HG02759 (cell line): Measurements from ENCODE around the gene STXBP3.

Experiments used
- ATAC-seq: cut with Tn5 transposase; IDR thresholded peaks from one replicate; pipeline ENCODE4 v1.9.1; 2021; ENCODE audit warnings: mild to moderate bottlenecking, moderate library complexity; ENCODE audit not compliant: unreplicated experiment

STXBP3 gene

DNA sequence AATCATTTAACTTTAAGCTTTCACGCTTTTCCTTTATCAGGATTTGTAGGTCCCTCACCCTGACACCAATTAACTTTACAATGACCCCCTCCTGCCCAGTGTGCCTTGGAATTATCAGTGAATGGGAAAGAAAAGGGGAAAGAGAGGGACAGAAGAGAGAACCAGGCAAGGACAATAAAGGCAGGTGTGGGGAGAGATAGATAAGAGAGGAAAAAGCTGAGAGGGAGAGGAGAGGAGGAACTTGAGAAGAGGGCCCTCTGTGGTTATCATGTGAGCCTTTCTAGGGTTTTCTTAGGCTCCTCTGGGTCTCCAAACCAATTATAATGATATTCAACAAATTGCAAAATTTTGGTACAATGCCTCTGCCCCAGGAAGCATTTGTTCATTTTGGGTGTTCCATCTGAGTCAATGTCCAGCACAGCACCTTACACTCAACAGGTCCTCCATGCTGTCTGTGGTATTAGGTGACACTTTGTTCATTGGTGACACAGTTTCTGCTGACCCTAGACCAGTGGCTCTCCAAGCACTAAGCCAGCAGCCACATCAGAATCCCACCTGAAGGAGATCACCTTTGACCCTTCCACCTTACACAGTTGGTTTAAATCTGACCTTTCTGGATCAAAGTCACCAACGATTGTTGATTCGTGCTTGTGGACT is 96.2 kb downstream of the STXBP3 start:
- no peak for ATAC-seq

DNA sequence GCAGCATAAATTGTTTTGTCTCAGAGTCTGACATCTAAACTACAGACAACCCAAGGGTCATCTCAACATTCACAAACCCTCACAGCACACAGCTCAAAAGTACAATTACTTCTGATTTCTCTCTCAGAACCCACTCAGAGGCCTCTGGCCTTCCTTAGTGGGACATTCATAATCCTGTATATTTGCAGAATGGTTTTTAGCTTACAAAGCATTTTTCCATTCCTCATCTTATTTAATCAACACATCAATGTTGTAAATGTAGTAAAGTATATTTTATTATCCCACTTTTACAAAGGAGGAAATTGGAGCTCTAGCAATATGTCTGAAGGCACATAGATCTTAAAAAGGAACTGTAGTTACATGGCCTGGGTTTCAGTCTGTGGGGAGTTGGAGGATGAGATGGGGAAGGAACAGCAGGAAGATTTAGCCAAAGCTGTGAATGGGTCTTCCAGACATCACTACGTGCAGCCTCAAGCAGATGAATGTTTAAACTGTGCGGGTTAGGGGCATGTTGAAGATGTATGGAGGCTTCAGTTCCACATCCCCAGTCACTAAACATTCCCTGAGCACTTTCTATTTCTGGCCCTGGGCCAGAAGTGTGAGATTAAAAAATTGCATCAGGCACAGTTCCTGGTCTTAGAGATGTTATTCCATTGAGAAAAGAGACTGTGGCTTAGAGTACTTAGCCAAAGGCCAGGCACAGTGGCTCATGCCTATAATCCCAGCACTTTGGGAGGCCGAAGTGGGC is 97.1 kb downstream of the STXBP3 start:
- ATAC-seq, result no peak

- no peak for ATAC-seq
Observed at GRCh38 chr1:108845446-108845845, 99.0 kb downstream of the STXBP3 start.

GRCh38 chr1:108845991-108846390 is 99.5 kb downstream of the STXBP3 start:
- no peak for ATAC-seq

DNA sequence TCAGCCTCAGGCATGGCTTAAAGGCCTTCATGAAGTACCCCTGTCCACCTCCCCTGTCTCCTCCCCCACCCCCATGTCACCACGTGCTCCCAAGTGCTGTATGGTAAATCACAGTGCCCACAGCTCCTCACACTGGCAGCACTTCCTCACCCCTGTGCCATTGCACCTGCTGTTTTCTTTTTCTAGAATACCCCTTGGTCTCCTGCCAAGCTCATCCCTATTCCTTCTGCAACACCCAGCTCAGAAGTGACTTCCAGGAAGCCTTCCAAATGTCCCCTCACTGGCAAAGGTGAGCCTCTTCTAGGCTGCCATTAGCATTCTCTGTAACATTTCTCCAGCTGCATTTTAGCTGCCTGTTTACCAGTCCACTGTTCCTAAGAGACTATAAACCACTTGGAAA is 101.0 kb downstream of the STXBP3 start:
- ATAC-seq, result no peak

- no peak for ATAC-seq
Observed at GRCh38 chr1:108848806-108849205, 102.3 kb downstream of the STXBP3 start.

- ATAC-seq, result no peak
Observed at GRCh38 chr1:108850929-108851328, 104.5 kb downstream of the STXBP3 start.

- ATAC-seq, result no peak
Observed at GRCh38 chr1:108851567-108851966, 105.1 kb downstream of the STXBP3 start.

DNA sequence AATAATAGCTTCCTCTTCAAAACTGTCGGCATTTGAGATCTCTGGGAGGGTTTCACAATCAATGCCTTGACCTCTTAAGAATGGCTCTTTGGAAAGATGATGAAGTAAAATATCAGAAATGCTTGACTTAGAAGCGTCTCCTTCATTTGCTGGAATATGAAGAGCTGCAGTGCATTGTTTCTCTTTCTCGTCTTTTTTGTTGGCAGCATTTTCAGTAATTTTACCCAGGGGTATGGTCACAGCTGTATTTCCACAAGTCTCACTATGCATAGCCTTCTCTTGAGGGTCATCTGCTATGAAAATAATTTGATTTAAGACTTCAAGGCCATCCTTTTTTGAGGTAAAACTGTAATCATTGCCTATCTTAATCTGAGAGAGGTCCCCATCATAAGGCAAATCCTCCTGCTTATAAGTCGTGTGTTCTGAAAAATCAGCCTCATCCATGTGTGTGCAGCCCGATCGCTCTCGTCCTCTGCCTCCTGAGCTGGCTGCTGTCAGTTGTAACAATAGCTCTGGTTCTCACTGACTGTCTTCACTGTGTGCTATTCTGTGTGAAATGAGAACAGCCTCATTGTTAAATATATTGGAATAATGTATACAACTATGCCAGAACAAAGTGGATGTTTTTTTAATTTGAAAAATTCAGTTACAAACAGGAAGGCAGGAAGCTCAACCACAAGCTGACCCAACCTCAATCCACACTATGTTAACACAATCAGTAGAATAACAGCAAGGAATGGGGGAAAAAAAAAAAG is 105.9 kb downstream of the STXBP3 start:
- ATAC-seq, result no peak

DNA sequence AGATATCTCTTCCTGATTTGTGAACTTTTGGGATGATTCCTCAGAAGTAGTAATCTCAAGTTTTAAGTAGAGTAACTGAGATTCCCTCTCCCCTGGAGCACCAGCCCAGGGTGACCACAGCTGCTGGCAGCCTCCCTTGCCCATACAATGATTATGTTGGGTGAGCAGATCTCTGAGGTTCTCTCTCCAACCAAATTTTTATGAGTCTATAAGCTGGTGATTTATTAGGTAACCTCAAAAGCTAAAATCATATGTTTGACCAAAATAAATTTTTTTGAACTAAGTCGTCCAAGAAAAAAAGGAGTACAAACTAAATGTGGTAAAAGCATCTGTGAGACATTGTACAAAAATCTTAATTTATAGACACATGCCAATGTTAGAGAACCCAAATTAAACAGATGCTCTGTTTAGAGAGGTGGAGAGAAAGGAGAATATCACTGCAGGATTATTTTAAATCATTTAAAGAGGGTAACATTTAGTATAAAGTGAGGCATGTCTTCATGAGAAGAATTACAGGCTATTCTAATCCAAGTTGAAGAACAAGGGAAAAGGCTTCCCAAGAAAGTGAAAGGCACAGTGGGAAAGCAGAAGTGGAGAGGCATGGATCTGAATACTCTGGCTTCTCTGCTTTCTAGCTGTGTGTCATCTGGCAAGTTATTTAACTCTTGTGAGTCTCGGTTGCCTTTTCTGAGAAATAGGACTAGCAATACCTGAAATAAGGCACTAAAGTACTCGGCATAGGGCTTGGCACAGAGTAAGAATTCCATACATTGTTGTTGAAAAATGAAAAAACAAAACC is 107.9 kb downstream of the STXBP3 start:
- no peak for ATAC-seq

- no peak for ATAC-seq
Observed at GRCh38 chr1:108856994-108857393, 110.5 kb downstream of the STXBP3 start, which contains the start of gene AKNAD1. Gene AKNAD1 (minus strand): TSS chr1:108857094. CDS start chr1:108852664, 4,430 bp downstream.

- ATAC-seq, result no peak
Observed at GRCh38 chr1:108858230-108858950, 111.9 kb downstream of the STXBP3 start.
